T-helper 22 cell (primary cell): ENCODE results near the gene SLC48A1.
"Not testable (repeated sequence)": the region's sequence is repeated elsewhere in the genome, so short reads cannot be mapped to it uniquely, and the experiment has no call there.

Experiments
- DNase-seq: peaks from one replicate; pipeline ENCODE4 v3.0.0-alpha.2; 2020; ENCODE audit warnings: low read depth

Gene SLC48A1

DNA sequence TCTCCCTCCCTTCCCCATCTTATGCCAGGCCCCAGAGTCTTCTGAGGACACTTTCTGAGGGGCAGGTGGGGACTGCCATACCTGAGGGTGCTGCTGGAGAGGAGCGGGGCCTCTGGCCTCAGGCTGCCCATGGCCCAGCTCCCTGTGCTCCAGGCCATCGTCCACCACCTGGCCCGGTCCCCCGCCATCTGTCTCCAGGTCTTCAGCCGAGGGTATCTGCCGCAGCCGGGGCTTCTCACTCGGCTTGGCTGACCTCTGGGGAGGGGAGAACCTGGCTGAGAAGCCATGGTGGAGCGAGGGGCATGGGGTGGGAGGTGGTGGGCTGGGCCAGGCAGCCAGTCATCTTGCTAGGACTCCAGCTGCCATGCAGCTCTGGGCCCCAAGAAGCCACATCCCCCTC is 21.6 kb downstream of the SLC48A1 start:
- no peak for DNase-seq

DNA sequence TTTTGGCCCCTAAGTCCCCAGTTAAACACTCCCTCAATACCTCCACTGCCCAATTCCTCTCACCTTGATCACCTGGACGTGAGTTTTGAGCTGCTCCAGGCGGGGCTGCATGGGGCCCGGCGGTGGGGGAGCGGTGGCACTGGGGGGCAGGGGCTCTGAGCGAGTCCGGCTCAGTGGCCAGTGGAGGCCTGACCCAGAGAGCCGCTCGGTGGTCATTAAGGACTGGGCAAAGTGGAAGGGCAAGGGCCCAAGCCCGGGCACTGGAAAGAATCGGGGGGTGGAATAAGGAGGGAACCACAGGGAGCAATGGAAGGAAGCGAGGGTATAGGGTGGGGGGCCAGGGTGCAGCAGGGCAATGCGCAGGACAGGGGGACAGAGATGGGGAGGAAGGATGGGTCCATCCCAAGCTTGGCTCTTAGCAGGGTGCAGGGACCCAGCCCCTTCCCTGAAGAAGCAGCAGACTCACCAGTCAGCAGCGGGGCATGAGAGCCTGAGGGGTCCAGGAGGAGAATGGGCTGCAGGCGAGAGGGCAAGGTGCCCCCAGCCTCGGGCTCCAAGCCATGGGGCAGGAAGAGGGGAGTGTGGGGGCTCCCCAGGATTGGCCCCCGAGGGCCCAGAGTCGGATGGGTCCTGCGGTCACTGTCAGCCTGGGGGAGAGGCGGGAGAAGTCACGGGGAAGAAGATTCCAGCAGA is 22.2 kb downstream of the SLC48A1 start:
- DNase-seq: no peak

DNA sequence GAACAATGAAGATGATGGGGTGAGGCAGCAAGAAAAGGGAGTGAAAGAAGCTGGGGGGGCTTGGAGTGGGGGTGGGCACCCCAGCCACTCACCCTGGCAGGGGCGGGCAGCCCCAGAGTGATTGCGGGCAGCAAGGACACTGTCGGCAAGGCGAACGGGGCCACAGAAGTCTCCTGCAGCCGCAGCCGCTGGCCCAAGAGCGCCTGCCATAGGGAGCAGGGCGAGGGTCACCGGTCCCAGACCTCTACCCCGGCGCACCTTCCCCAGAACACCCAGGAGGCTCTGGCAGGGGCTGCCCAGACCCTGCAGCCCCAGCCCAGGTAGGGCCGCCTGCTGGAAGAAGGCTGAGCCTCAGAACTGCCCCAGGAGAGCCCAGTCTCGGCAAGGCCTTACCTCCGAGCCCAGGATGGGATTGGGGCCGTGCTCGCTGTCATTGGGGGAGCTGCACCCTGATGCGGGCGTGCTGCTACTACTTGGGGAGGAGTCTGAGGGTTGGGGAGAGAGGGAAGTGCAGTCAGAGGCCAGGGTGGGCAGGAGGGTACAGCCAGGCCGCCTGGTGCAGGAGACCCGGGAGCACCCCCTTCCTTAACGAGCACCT is 22.9 kb downstream of the SLC48A1 start:
- no peak for DNase-seq

DNA sequence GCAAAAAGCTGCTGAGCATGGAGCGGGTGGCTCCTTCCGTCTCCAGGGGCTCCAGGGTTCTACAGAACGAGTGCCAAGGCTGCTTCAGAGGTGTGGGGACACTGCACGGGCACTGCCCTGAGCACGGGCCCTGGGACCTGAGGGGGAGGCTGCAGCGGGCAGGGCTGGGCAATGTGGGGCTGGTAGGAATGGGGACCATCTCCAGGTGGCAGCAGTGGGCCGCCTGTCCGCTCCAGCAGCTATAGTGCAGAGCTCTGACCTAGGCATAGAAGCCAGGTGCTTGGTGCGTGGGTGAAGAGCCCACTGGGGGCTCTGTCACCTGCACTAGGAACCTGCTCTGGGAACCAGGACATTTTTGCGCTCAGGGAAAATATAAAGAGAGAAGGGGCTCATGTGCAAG is 24.4 kb downstream of the SLC48A1 start:
- no peak for DNase-seq

DNA sequence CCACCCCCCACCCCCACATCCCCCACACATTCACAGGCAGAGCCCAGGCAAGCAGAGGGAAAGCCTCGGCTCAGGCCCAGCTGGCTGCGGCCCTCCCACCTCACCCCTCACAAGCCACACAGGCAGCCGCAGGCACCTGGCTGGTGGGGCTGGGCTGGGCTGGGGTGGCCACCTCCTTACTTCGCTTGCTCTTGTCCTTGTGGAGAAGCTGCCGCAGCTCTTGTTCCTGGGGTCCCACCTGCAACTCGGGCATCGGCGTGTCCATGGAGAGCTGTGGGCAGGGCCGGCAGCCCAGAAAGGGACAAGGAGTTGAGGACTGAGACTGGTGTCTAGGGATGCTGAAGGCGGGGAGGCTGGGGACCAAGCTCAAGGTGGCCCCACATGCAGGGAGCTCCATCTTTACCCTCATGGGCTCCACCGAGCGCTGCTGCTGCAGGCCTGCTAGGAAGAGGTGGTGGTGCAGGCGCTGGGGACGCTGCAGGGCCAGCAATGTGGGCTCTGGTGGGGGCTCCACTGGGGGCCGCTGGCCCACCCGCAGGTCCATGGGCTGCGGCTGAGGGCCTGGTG is 25.4 kb downstream of the SLC48A1 start:
- no peak for DNase-seq

DNA sequence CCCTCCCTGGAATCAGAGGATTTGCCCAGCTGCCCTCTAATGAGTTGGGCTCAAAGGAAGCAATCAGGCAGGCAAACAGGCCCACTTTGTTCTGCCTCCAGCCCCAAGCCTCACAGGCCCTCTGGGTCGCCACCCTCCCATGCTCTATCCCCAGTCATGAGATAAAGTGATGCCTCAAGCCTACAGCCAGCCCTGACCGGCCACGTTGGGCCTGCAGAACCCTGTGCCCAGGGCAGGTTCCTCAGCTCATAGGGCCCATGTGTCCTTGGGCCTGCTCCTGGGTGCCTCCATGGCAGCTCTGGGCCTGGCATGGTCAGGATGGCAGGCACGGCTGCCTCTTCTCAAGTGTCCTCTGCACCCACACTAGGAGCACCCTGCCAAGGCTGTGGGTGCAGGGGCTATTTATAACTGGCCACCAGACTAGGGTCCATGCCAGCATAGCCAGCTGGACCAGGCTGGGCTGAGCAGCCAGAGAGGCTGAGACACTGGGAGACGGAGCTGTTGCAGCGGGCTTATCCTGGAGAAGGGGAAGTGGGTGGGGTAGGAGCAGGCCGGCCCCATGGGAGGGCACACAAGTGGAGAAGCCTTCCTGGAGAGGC is 26.4 kb downstream of the SLC48A1 start:
- DNase-seq: no peak

DNA sequence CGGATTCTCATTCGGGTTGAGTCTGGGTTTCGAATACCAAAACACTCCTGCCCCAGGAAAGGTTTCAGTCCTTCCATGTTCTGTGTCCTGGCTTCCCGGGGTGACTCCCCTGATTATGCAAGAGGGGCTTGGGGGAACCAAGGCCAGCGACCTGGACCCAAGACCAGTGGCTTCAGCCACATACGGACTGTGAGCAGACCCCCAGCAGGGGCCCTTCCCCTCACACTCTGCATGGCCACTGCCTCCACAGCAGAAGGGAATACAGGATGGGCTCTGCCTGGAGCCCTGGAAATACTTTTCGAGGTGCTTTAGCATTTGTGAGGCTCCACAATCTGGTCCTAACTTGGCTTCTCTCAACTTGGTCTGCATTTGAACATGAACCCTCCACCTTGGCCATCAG is 27.5 kb downstream of the SLC48A1 start:
- DNase-seq: no peak

DNA sequence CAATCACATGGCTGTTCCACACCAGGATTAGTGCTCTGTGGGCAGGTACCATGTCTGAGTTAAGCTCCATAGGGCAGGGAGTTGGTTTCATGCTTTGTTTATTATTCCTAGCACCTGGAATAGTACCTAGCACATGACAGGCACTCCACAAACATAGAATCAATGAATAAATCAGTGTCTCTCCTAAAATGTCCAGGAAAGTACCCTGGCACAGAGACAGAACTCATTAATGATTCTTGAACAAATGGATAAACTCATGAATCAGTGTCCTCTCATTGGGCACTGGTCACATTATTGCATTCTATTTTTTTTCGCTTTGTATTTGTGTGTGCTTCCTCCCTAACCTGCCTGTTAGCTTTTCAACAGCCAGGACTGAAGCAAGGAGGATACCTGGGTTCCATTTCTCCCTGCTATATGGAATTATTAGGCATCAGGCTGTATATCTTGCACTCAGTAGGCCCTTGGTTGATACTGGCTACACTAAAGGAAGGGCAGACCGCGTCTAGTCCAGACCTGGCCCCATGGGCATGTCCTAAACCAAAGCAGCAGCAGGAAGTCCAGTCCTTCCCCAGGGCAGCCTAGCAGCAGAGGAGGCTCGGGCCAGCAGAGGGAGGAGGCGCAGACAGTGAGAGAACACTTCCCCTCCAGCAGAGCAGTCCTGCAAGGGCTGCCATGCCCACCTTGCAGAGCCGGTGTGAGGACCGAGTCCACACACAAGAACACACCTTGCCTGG is 28.3 kb downstream of the SLC48A1 start:
- DNase-seq: no peak

DNA sequence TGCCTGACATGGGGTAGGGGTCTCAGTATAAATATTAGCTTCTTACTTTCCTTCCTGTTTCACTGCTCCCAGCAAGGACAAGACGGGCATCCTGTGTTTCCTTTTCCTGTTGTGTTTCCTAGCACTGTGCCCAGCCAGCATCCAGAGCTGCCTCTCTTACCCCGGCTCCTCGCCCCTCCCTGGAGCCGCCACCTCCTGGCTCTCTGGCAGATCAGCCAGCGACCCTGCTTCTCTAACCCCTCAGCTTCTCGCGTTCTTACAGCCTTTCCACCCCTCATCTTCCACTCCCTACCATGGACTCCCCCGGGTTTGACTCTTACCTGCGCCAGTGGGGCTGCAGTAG is 28.8 kb downstream of the SLC48A1 start:
- DNase-seq: no peak

DNA sequence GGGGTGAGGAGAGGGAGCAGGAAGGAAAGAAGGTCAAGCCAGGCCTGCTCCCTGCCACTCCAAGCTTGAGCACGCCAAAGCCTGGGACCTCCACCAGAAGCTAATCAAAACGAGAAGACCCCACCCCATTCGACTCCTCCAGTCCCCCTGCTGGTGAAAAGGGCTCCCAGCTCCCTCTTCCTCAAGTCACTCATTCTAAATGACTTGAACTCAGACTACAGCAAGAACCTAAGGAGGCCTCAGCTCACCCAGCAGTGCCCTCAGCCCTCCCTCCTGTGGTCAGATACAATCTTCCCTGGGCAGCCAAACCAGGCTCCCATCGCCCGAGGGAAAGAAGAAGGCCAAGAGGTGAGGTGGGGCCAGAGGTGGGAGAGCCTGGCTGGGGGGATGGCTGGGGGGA is 29.3 kb downstream of the SLC48A1 start:
- DNase-seq: no peak

DNA sequence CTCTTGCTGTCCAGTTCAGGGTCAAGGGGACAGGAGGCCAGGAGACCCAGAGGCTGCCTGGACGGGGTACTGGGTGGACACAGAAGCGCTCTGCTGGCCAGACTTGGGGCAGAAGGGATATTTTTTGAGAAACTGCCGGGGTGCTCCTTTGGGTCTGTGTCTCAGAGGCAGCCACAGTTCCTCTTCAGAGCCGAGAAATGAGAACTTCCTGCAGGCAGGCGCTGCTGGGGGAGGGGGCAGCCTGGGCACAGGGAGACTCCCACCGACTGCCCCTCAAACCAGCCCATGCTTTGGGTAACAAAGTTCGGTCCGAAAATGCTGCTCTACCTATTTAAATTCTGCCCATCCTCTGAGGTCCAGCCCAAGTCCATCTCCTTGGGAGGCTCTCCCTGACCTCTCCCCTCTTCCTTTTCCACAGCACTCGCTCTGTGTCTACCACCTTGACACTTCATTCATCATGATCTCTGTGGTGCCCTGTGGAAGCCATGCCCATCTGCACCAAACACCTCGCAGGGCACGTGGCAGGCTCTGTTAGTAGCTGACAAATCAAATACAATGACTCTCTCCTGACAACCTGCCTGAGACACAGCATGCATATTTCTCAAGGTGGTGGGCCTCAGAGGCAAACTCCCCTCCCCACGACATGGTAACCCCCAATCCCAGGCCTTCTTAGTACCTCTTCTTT is 30.3 kb downstream of the SLC48A1 start:
- DNase-seq: no peak

DNA sequence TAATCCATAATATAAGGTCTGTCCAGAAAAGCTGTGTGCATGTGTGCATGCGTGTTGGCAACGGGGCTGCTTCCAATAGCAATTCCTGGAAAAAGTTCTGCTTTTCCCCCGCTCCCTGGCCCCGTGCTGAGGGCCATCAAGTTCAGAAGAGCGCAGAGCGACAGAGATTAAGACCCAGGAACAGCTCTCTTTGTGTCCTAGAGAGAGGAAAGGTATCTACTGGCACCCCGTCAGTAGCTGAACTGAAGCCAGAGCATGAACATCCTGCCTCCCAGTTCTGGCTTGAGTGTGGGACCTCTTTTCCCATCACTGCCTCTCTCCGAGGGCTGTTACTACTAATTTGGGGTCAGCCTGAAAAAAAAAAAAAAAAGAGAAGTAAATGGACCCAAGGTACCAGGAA is 31.1 kb downstream of the SLC48A1 start:
- no peak for DNase-seq

DNA sequence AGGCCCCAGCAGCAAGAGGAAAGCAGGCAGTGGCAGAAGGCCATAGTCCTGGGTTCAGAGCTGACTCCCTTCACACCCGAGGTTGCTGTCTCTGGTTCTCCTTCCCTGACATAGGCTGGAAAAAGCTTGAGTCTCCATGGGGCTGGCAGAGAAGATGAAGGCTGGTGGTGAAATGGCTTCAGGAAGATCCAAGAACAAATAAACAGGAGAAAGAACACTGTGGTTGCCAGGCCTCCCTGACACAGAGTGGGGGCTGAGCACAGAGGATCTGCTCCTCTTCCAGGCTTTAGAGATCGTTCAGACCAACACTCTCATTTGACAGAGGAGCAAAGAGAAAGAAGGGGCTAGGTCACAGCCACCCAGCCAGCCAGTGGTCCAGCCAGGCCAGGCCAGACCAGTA is 32.4 kb downstream of the SLC48A1 start:
- DNase-seq: no peak

DNA sequence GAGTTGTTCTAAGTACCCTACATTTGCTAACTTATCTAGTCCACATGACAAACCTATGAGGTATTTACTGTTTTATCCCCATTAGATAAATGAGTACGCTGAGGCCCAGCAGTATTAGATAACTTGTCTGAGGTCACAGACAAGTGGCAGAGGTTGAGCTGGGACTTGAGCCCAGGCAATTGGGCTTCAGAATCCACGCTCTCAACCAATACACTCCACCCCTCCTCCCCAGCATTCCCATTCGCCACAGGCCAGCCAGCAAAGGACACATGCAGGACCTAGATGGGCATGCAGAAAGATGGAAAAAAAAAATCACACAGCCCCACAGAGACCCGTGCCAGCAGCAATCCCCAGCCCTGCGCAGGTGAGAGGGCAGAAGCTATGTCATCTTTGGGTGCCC is 34.3 kb downstream of the SLC48A1 start:
- no peak for DNase-seq

DNA sequence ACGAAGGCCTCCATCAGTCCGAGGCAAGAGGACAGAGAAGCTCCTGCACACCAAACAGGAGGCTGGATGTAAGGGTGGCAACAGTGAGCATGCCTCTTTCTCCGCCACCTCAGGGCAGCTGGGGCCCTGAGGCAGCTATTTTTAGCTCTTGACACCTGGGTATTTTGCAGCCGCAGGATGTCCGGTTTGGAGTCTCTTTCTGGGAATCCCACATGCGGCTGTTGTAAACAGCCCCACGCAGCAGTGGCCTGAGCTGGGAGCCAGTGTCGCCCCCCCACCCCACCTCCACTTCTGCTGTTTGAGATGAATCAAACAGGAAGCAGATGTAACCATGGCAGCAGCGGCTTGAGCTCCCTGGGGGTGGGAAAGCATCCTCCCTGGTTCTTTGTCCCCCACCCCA is 35.0 kb downstream of the SLC48A1 start:
- peak; percentile 74 for DNase-seq

DNA sequence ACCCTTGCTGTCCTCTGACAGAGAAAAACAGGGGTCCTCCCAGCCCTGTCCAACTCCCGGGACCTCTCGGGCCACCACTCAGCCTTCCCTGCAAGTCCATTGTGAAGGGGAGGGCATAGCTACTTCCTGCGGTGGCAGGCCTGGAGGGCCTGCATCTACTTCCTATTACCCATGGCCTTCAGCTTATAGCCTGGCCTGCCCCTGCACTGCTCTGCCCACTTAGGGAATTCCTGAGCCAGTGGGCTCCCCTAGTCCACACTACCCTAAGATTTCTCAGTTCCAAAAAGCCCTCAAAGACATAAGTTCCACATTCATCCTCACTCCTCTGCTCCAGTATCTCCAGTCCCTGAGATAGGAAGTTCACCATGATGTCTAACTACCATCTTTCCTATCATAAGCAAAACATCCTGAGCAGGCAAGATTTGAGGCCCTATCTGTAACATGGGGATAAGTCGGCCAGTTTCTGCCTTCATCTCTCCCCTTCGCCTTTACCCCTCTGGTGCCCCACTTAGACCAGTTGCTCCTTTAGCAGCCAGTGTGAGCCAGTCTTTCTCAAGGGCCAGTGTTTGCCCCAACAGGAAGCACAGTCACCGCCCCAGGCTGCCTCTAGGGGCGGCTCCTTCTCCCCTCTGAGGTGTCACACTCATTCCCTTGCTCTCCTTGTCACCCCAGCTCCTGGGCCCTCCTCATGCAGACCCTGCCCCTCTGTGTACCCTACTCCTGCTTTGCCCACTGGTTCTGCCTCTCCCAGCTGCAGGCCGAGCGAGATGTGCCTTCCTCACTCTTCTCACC is 35.7 kb downstream of the SLC48A1 start:
- DNase-seq: peak; percentile 44

DNA sequence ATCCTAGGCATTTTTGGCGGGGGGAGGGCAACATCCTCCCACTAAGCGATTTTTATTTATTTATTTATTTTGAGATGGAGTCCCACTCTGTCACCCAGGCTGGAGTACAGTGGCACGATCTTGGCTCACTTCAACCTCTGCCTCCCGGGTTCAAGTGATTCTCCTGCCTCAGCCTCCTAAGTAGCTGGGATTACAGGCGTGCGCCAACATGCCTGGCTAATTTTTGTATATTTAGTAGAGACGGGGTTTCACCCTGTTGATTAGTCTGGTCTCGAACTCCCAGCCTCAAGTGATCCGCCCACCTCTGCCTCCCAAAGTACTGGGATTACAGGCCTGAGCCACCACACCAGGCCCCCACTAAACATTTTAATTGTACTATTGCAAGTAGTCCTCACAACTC is 36.5 kb downstream of the SLC48A1 start:
- DNase-seq: not testable (repeated sequence)

DNA sequence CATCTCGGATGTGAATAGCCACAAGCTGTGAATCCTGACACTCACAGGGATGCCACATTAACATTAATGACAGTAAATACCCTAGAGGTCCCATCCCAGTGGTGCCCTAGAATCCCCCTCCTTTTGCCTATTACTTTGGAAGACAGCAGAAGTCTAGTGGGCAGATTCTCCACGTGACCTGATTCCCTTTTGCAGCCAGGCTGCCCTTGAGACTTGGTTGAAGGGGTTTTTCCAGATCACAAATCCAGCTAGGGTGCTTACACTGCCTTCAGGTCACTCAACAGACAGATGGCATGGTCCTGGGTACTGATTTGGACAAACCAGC is 38.0 kb downstream of the SLC48A1 start:
- DNase-seq: no peak

DNA sequence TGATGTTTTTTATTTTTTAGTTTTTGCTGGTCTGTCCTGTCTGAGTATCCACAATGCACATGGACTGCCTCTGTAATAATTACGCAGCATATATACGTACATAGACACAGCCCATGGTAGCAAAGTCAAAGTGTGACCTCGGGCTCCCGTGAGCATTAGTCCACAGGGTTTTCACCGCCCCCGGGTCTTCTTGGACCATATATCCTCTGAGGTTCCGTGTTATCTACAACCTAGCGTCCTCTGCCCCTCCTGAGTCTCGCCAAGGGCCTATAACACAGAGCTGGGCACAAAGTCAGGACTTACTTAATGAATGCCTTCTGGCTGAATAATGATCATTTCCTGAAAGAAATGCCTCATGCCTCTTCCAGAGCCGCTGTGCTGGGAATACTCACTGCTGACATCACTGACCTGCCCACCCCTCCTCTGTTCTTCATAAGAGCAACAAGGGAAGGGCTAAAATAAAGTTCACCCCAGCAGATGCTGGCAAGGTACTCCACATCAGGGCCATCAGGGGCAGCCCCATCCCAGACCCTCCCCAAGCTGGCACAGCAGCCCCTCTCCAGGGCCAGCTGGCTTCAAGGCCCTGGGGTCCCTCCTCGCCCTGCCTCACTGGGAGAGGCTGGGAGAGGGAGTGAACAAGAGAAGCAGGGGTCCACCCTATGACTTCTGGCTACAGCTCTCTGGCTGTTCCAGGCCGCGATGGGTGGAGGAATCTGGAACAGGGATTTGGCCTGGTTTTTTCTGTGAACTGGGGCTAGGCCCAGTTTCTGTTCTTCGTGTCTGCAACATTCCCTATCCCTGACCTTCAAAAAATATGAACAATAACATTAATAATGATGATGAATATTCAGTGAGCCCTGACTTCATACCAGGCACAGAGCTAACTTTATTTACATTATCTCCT is 38.8 kb downstream of the SLC48A1 start:
- DNase-seq: no peak

DNA sequence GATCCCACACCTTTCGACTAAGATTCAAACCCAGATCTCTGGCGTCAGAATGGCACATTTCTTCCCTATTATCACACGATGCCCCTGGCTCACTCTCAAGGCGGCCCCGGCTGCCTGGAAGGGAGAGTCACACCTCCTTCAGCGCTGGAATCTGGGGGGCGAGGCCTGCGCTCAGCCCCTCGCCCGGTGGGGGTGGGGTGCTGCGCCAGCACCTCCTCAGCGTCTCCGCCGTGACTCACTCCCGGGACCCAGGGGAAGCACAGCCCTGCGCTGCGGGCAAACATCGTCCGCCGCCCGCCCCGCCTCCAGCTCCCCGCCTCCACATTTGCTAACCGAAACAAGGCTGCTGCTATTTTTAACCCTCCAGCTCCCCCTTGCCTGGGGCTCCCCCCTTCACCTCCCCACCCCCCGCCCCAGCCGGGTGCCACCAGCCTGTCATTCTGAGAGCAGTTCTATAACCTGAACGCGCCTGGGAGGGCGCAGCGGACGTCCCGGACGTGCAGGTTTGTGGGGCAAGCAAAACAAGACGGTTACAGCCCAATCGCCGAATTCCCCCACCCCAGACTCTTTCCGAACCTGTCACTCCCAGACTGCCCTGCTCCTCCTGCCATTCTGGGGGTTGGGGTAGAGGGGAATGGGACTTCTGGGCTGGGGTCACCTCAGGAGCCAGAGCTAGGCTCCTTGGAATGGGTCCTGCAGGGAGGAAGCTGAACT is 39.9 kb downstream of the SLC48A1 start:
- DNase-seq: peak; percentile 90
